Activated T-cell treated with anti-CD3 and anti-CD28 coated beads for 48 hours (primary cell): Measurements from ENCODE around the gene DNMT3A.

Experiments used
- DNase-seq: peaks from one replicate; pipeline ENCODE4 v3.0.0-alpha.2; 2020; ENCODE audit warnings: low read depth

The DNMT3A gene

GRCh38 chr2:25343187-25343825 lies 1.6 kb upstream of the DNMT3A start:
- no peak for DNase-seq

GRCh38 chr2:25342372-25343186 lies 854 bp upstream of the DNMT3A start:
- peak; percentile 80 for DNase-seq

DNA sequence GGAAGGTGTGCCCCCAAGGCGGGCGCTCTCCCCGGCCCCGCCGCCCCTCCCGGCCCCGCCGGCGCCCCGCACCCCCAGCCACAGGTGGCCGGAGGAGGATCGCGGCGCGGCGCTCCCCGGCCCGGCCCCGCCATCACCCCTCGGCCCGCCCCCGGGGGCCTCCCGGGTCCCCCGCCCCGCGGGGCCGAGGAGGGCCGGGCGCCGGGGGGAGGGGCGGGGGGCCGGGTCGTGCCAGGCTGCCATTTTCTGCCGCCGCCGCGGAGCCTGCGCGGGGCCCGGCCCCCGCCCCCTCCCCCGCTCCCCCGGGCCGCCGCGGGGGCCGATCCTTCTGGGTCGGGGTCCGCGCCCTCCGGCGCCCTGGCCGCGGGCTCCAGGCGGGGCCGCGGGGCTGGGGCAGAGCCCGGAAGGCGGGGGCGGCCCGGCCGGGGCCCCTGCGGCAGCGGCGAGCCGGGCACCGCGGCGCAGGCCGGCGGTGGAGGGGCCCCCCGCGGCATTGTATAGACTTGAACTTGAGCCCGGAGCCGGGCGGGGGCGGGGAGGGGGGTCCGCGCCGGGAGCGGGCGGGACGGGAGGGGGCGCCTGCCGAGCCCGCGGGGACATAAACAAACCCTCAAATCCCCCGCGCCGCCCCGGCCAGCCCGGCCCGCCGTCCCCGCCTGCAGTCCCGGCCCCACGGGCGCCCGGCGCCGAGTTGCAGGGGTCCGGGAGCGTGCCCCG lies 556 bp downstream of the DNMT3A start:
- no peak for DNase-seq

DNA sequence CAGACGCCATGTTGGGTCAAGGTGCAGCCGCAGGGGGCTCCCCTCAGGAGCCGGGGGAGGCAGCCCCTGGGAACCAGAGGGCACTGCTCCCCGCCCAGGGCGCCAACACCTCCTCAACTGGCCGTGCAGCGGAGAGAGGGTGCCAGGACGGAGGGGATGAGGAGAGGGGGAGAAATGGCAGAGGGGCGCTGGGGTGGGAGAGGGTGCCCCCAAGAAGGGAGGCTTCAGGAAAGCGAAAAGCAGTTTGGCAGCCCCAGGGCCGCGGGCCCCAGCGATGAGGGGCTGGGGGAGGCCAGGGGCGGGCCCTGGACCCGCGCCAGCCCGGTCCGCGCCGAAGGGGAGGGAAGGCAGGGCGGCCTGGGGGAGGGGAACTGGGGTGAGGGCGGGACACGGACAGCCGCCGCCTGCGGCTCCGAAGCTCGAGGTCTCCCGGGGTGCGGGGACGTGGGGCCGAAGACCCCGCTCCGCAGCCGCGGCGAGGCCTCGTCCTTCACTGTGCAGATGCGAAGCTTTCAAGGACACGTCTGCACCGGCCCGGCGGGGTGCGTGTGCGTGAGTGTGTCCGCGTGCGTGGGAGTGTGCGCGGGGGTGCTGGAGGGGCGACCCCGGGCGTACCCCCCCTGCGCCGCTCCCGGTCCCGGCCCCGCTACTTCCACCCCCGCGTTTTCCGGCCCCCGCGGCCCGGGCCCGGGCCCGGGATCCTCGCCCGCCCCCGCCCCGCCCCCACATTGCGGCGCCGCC lies 1.4 kb downstream of the DNMT3A start:
- DNase-seq = no peak

DNA sequence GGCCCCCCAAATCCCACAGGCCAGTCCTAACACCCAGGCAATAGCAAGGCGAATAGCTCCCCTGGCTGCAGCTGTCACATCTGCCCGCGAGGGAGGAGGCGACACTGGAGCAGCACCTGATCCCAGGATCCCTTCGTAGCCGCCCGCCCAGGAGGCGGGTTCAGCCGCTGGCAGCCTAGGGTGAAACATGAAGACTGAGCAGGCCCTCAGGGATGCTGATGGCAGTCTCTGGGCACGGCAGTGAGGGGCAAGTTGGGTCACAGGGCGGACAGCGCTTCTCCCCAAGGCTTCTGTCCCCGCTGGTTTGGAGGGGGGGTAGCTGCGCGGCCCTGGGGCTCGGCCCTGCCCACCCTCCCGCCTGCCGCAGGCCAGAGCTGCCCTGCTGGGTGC lies 1.9 kb downstream of the DNMT3A start:
- DNase-seq = no peak

- no peak for DNase-seq
These were observed 2.5 kb downstream of the DNMT3A start for GRCh38 chr2:25339211-25339674.

DNA sequence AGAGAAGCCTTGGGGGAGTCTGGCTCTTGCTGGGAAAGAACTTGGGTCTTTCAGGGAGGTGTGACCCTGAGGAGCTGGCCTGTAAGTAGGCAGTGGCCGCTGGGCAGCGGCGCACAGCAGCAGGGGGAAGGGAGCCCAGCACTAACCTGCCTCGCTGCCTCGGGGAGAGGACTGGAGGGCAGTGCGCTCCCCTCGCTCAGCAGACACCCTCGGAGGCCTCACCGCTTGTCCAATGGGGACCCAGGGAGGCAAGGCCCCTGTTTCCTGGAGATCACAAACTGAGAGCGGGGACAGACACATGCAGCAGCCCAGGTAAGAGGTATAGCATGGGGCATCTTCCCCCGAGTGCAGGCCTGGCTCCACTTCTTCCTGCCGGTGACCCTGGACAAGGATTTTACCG lies 3.3 kb downstream of the DNMT3A start:
- DNase-seq = no peak

DNA sequence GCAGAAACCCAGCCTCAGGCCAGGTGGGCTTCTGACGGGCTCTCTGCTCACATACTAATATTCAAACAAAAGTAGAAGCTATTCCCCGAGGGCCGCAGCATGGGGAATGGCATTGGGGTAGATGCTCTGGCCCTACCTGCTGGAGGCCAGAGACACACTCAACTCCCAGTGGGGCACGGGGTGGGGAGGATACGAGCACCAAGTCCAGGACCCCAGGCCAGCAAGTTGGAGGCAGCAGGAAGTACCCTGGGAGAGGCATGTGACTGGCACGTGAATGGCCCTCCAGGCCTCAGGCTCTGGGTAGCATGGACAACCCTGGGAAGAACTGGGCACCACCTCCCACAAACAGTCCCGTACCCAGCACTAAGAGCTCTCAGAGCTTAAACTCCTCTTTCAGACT lies 3.8 kb downstream of the DNMT3A start:
- no peak for DNase-seq

DNA sequence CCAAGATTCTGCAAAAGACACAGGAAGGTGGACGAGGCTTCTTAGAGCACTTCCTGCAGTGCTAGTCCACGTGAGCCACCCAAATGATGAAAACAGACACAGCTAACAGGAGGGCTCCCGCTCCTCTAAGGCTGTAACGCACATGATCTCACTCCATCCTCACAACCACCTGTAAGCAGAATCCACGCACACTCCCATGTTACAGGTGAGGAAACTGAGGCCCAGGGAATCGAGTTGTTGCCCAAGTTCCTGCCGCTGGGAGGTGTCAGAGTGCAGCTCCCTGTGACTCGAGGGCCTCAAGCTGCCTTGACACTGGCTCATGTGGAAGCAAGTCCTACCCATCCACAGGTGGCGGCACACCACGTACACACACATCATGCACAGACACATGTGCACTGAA lies 4.4 kb downstream of the DNMT3A start:
- DNase-seq = no peak

- DNase-seq = no peak
These were observed 5.3 kb downstream of the DNMT3A start for GRCh38 chr2:25336383-25336841.

DNA sequence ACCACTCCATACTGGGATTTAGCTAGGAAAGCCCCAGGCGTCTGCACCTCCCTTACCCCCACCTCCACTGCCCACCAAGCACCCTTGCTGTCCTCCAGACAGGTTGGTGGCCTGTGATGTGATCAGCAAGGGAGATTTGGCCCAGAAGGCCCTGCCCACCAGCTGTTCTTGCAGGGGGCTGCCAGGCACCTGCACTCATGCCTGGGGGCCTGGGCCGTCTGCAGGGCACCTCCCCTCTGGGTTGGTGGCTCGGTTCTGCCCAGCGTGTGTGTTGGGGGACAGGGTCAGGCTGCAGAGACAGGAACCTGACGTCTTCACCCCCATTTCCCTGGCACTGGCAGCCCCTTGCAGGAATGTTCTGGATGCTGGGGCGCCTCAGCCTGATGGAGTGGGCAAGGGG lies 5.8 kb downstream of the DNMT3A start:
- DNase-seq = no peak

- no peak for DNase-seq
These were observed 6.5 kb downstream of the DNMT3A start for GRCh38 chr2:25335204-25335603.

DNA sequence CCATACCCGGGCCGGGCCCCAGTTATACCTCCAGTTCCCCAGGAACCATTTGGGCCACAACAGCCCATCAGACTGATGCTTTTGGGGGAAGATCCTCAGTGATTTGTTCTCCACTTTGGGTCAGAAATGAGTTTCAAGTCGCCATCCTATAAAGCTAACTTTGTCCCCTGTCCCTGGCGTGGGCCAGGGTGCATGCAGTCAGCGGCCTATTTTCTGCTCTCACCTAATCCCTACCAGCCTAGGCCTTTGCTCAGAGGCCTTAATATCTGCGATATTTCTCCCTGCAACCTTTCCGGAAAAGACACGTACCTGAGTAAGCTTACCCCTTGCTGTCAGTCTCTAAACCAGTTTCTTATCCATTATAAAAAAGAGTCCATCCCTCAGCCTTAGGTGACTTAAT lies 7.2 kb downstream of the DNMT3A start:
- no peak for DNase-seq

DNA sequence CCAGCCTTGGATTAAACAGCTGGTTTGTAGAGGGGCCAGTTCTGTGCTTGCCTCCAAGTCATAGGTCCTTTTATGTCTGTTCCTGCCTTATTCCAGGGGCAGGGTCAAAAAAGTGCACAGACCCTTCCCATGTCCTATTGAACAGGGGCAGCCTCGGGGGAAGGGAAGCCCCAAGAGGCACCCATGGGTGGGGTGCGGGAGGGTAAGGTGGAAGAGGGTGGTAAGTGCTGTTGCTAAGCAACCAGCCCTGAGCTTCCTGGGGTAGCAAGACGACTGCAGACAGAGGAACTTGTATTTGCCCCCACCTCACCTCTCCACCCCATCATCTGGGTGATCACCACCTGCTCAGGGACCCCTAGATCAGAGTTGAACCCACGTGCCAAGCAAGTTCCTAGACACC lies 7.7 kb downstream of the DNMT3A start:
- no peak for DNase-seq

DNA sequence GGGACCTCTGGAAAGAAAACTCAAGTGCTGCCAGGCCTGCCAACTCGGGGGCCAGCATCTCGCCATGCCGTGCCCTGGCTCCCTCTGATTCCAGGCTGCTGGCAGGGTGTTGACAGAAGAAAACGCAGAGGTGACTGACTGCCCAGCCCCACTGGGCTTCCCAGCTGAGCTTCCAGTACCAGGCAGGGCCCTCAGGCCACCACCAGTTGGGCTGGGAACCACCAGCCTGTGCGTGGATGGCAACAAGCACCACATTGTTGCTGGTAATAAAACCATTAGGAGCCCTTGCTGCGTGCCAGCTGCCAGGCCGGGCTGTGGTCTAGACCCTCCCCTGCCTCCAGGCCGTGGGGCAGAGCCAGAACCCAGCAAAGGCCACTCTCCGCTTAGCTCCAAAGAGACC lies 9.2 kb downstream of the DNMT3A start:
- DNase-seq = no peak

DNA sequence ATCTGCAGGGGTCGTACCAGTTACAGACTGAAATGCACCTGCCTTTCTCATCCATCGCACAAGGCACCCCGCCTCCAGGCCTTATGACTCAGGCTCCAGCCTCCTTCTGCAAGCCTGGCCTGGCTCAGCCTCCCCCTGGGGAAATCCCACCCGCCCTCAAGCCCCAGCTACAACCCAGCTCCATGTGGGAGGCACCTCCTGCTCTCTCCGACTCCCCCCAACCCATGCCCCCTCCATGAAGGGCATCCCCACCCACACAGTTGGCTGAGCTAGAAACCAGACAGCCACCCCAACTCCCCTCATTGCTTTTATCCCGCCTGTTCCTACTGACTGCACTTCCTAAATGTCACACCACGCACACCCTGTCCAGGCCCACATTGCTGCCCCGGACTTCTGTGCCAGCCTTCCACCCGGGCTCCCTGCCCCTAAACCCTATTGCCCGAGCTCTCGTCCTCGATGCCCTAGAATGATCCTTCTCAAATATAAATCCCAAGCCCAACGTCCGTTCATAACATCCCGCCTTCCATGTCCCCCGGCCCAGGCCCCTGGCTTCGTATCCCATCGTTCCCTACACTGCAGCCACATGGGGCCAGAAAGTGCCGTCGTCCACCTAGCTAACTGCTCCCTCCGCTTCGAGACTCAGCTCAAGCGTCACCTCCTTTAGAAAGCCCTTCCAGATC lies 9.9 kb downstream of the DNMT3A start:
- DNase-seq = peak; percentile 50

DNA sequence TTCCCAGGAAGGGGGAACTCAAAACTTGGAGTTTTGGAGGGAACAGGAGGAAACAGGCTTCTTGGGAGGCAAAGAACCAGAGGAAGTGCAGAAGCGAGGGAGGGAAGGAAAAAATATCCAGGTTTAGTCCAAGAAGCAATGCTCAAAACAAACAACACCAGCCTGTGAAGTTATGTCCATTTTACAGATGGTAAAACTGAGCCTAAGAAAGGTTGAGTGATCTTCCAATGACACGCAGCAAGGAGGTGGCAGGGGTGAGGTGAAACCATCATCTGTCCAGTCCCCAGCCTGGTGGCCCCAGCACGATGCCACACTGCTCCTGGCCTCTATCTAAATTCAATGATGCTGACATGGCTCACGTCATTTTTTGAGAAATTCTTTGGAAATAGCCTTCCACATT lies 10.8 kb downstream of the DNMT3A start:
- no peak for DNase-seq

- DNase-seq = no peak
These were observed 11.5 kb downstream of the DNMT3A start for GRCh38 chr2:25330273-25330672.

- DNase-seq = no peak
These were observed 13.3 kb downstream of the DNMT3A start for GRCh38 chr2:25328152-25329085.

DNA sequence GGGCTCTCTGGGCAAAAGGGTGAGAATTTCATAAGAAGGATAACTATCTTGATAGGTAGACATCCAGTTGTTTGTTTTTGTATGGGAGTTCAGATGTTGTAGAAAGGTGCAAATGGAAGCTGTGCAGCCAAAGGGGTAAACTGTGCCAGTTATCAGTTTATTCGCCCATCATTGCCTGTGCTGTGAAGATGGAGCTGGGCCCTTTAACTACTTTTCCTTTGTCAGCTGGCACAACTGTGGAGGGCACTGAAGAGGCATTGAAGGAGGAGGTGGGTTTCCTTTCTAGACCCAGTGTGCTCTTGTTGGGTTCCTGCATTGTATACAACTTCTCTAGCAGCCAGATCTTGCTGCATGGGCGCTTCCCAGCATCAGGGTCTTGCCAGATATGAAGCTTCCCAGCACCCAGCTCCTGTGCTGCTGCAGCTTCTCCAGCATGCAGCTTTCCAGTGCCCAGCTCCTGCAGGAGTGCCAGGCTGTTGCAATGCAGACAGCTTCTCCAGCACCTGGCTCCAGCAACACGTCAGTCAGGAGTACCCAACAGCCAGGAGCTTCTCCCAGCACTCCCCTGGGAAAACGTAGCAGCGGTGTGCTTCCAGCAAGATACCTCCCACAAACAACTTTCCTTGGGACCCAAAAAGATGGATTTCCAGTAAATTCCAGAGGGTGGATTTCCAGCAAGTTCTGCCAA lies 15.3 kb downstream of the DNMT3A start:
- no peak for DNase-seq
